HepG2 (cell line): ENCODE data around the gene MIEF1. TPM values are rescaled to one million over a fixed set of nuclear protein-coding genes. Genes with fewer than 3 reads are reported as not detected.
A peak's percentile ranks its signal among the peaks of the same experiment; 100 is the strongest.

Experiments used
- BCL6 ChIP-seq: IDR thresholded peaks from 2 replicates; pipeline ENCODE4 v1.6.1; 2016; ENCODE audit warnings: missing genetic modification reagents, missing compliant biosample characterization
- ELF1 ChIP-seq: sonication (generic); formaldehyde crosslinking; IDR thresholded peaks from 2 replicates; pipeline ENCODE4 v1.4.0; 2020; ENCODE audit warnings: missing genetic modification reagents
- FOSL2 ChIP-seq: sonication (generic); formaldehyde crosslinking; IDR thresholded peaks from 2 replicates; pipeline ENCODE4 v1.4.0; 2020; ENCODE audit warnings: missing genetic modification reagents
- HMGA1 ChIP-seq: sonication (generic); formaldehyde crosslinking; conservative IDR thresholded peaks from 2 replicates; pipeline ENCODE4 v1.4.0; 2020; ENCODE audit warnings: missing genetic modification reagents
- IKZF1 ChIP-seq: fragments of 450-650 bp; IDR thresholded peaks from 2 replicates; pipeline ENCODE4 v1.7.1; 2016
- KLF11 ChIP-seq: IDR thresholded peaks from 2 replicates; pipeline ENCODE4 v1.6.1; 2016; ENCODE audit warnings: missing compliant biosample characterization
- KMT2B ChIP-seq: IDR thresholded peaks from 2 replicates; pipeline ENCODE4 v1.6.1; 2016; ENCODE audit warnings: missing genetic modification reagents, missing compliant biosample characterization
- MAF1 ChIP-seq: sonication (generic); formaldehyde crosslinking; IDR thresholded peaks from 2 replicates; pipeline ENCODE4 v1.5.0; 2020; ENCODE audit warnings: missing genetic modification reagents, borderline replicate concordance
- NFYB ChIP-seq: sonication (generic); formaldehyde crosslinking; IDR thresholded peaks from 2 replicates; pipeline ENCODE4 v1.4.0; 2020; ENCODE audit warnings: missing genetic modification reagents
- PHF20 ChIP-seq: sonication (generic); formaldehyde crosslinking; IDR thresholded peaks from 2 replicates; pipeline ENCODE4 v1.5.0; 2020; ENCODE audit warnings: mild to moderate bottlenecking, missing genetic modification reagents
- RBAK ChIP-seq: sonication (generic); formaldehyde crosslinking; IDR thresholded peaks from 2 replicates; pipeline ENCODE4 v1.5.1; 2020; ENCODE audit warnings: mild to moderate bottlenecking, missing genetic modification reagents
- SIN3A ChIP-seq: IDR thresholded peaks from 2 replicates; pipeline ENCODE4 v1.6.1; 2011; ENCODE audit warnings: low read depth, mild to moderate bottlenecking, control low read depth, low read length, borderline replicate concordance
- SIX4 ChIP-seq: sonication (generic); formaldehyde crosslinking; IDR thresholded peaks from 2 replicates; pipeline ENCODE4 v1.4.0; 2020; ENCODE audit warnings: missing genetic modification reagents
- SP2 ChIP-seq: sonication (generic); formaldehyde crosslinking; IDR thresholded peaks from 2 replicates; pipeline ENCODE4 v1.5.1; 2020; ENCODE audit warnings: mild to moderate bottlenecking, missing genetic modification reagents
- SSRP1 ChIP-seq: IDR thresholded peaks from 2 replicates; pipeline ENCODE4 v1.6.1; 2016; ENCODE audit warnings: control low read depth
- ZC3H13 ChIP-seq: sonication (generic); formaldehyde crosslinking; IDR thresholded peaks from 2 replicates; pipeline ENCODE4 v1.8.1; 2023; ENCODE audit warnings: mild to moderate bottlenecking, missing genetic modification reagents, moderate library complexity
- ZFP62 ChIP-seq: sonication (generic); formaldehyde crosslinking; IDR thresholded peaks from 2 replicates; pipeline ENCODE4 v1.4.0; 2020; ENCODE audit warnings: missing genetic modification reagents
- ZNF10 ChIP-seq: sonication (generic); formaldehyde crosslinking; IDR thresholded peaks from 2 replicates; pipeline ENCODE4 v1.4.0; 2020; ENCODE audit warnings: mild to moderate bottlenecking, low read depth, missing genetic modification reagents, borderline replicate concordance
- ZNF138 ChIP-seq: sonication (generic); formaldehyde crosslinking; IDR thresholded peaks from 2 replicates; pipeline ENCODE4 v1.5.0; 2020; ENCODE audit warnings: mild to moderate bottlenecking, low read depth, missing genetic modification reagents
- ZNF160 ChIP-seq: sonication (generic); formaldehyde crosslinking; IDR thresholded peaks from 2 replicates; pipeline ENCODE4 v1.8.0; 2022; ENCODE audit warnings: mild to moderate bottlenecking, inconsistent platforms, missing genetic modification reagents
- ZNF331 ChIP-seq: sonication (generic); formaldehyde crosslinking; IDR thresholded peaks from 2 replicates; pipeline ENCODE4 v1.4.0; 2020; ENCODE audit warnings: missing genetic modification reagents
- ZNF333 ChIP-seq: sonication (generic); formaldehyde crosslinking; IDR thresholded peaks from 2 replicates; pipeline ENCODE4 v1.4.0; 2020; ENCODE audit warnings: mild to moderate bottlenecking, missing genetic modification reagents, borderline replicate concordance
- ZNF34 ChIP-seq: sonication (generic); formaldehyde crosslinking; IDR thresholded peaks from 2 replicates; pipeline ENCODE4 v1.4.0; 2020; ENCODE audit warnings: mild to moderate bottlenecking, missing genetic modification reagents, borderline replicate concordance
- ZNF350 ChIP-seq: sonication (generic); formaldehyde crosslinking; IDR thresholded peaks from 2 replicates; pipeline ENCODE4 v1.4.0; 2020; ENCODE audit warnings: mild to moderate bottlenecking, low read depth, missing genetic modification reagents, borderline replicate concordance
- ZNF430 ChIP-seq: sonication (generic); formaldehyde crosslinking; IDR thresholded peaks from 2 replicates; pipeline ENCODE4 v1.9.0; 2021; ENCODE audit warnings: mild to moderate bottlenecking, missing genetic modification reagents
- ZNF558 ChIP-seq: sonication (generic); formaldehyde crosslinking; IDR thresholded peaks from 2 replicates; pipeline ENCODE4 v1.9.0; 2022; ENCODE audit warnings: mild to moderate bottlenecking, missing genetic modification reagents, borderline replicate concordance
- ZNF7 ChIP-seq: IDR thresholded peaks from 2 replicates; pipeline ENCODE4 v1.6.1; 2016; ENCODE audit warnings: missing biosample characterization, missing genetic modification reagents
- ZNF703 ChIP-seq: sonication (generic); formaldehyde crosslinking; IDR thresholded peaks from 2 replicates; pipeline ENCODE4 v1.5.1; 2020; ENCODE audit warnings: missing genetic modification reagents, mild to moderate bottlenecking, moderate library complexity, borderline replicate concordance
- polyA plus RNA-seq, 8 experiments: library from polyadenylated mRNA; depleted of rRNA in 3 of 8; stranded (reverse) in 7 of 8; unstranded in 1 of 8; fragments of >200 nt; fragmentation: Illumina TruSeq in 4 of 8; extraction: Trizol in 4 of 8; gene quantifications; 2 replicates each; pipeline versions ENCODE4 v1.2.1 to v1.2.3, GENCODE V29; 2011 to 2016; ENCODE audit warnings: low read depth in 4 of 8, missing spikeins in 1 of 8, mixed read lengths in 1 of 8; ENCODE audit not compliant: insufficient read depth in 1 of 8
- total RNA-seq, 5 experiments: library from RNA; depleted of rRNA; stranded (reverse); fragments of >200 nt; fragmentation: Illumina TruSeq; extraction: Trizol; gene quantifications; 2 replicates each; pipeline ENCODE4 v1.2.3, GENCODE V29; 2016; ENCODE audit warnings: low read depth in 1 of 5
- TF ChIP-seq, protein P1 (sequence below): sonication (generic); formaldehyde crosslinking; IDR thresholded peaks from 2 replicates; pipeline ENCODE4 v1.8.0; 2022; ENCODE audit warnings: low read depth, missing genetic modification reagents
- TF ChIP-seq, protein P2 (sequence below): sonication (generic); formaldehyde crosslinking; IDR thresholded peaks from 2 replicates; pipeline ENCODE4 v1.4.0; 2020; ENCODE audit warnings: missing genetic modification reagents, mild to moderate bottlenecking, borderline replicate concordance

The MIEF1 gene
- total and polyA plus RNA-seq, 2 of the 13 experiments (the other 11 are each of a cell fraction or from before 2014, with no cell fraction given): 21.7 to 34.8 TPM

DNA sequence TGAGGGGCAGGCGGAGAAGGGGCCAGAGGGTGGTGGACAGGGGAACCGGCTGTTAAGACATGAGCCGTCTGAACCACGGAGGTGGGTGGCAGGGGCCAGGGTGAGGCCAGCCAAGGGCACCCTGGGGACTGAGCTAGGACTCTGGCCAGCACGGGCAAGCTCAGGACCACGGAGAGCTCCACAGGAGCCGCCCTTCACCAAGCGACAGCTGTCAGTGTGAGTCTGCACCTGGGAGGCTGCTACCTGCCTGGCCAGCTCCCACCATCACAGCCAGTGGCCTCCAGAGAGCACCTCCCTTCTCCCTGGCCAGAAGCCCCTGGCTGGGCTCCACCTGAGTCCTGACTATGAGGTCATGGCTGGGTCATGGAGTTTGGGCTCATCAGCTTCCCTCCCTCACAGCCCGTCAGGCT is 23.6 kb upstream of the MIEF1 start (continued):
- TF ChIP-seq, protein P1, sequence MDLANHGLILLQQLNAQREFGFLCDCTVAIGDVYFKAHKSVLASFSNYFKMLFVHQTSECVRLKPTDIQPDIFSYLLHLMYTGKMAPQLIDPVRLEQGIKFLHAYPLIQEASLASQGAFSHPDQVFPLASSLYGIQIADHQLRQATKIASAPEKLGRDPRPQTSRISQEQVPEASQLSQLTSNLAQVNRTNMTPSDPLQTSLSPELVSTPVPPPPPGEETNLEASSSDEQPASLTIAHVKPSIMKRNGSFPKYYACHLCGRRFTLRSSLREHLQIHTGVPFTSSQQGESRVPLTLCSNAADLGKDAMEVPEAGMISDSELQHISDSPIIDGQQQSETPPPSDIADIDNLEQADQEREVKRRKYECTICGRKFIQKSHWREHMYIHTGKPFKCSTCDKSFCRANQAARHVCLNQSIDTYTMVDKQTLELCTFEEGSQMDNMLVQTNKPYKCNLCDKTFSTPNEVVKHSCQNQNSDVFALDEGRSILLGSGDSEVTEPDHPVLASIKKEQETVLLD (CRISPR knock-in tag): 0 out of 2 replicates have a peak, but pooled peaks have one; percentile 40
- TF ChIP-seq MAF1 (CRISPR knock-in tag) (no peak), ELF1 (CRISPR knock-in tag) (no peak), BCL6 (CRISPR knock-in tag) (peak; percentile 32; the same call in 1 of the 2 replicates), ZNF7 (peak; percentile 52; the same call in 1 of the 2 replicates), ZNF350 (CRISPR knock-in tag) (0 out of 2 replicates have a peak, but pooled peaks have one; percentile 28), ZNF430 (CRISPR knock-in tag) (peak; percentile 29; the same call in 1 of the 2 replicates), SIN3A (peak; percentile 93; the same call in 1 of the 2 replicates), ZC3H13 (CRISPR knock-in tag) (peak; percentile 68; the same call in 1 of the 2 replicates), SSRP1 (CRISPR knock-in tag) (no peak), IKZF1 (no peak), SIX4 (CRISPR knock-in tag) (peak; percentile 72; the same call in 1 of the 2 replicates), ZNF138 (no peak), FOSL2 (CRISPR knock-in tag) (no peak), ZNF703 (CRISPR knock-in tag) (no peak), ZNF333 (peak; percentile 38; the same call in 1 of the 2 replicates), ZNF558 (CRISPR knock-in tag) (peak; percentile 65; the same call in 1 of the 2 replicates), HMGA1 (CRISPR knock-in tag) (no peak), ZNF10 (CRISPR knock-in tag) (no peak), ZNF331 (CRISPR knock-in tag) (peak; percentile 93), RBAK (CRISPR knock-in tag) (no peak), ZNF34 (CRISPR knock-in tag) (no peak), NFYB (0 out of 2 replicates have a peak, but pooled peaks have one; percentile 25), KMT2B (CRISPR knock-in tag) (peak; percentile 66), PHF20 (CRISPR knock-in tag) (0 out of 2 replicates have a peak, but pooled peaks have one; percentile 35), ZNF160 (peak; percentile 61; the same call in 1 of the 2 replicates), KLF11 (peak; percentile 89; the same call in 1 of the 2 replicates), ZFP62 (CRISPR knock-in tag) (no peak), SP2 (peak; percentile 34; the same call in 1 of the 2 replicates)
- TF ChIP-seq, protein P2, sequence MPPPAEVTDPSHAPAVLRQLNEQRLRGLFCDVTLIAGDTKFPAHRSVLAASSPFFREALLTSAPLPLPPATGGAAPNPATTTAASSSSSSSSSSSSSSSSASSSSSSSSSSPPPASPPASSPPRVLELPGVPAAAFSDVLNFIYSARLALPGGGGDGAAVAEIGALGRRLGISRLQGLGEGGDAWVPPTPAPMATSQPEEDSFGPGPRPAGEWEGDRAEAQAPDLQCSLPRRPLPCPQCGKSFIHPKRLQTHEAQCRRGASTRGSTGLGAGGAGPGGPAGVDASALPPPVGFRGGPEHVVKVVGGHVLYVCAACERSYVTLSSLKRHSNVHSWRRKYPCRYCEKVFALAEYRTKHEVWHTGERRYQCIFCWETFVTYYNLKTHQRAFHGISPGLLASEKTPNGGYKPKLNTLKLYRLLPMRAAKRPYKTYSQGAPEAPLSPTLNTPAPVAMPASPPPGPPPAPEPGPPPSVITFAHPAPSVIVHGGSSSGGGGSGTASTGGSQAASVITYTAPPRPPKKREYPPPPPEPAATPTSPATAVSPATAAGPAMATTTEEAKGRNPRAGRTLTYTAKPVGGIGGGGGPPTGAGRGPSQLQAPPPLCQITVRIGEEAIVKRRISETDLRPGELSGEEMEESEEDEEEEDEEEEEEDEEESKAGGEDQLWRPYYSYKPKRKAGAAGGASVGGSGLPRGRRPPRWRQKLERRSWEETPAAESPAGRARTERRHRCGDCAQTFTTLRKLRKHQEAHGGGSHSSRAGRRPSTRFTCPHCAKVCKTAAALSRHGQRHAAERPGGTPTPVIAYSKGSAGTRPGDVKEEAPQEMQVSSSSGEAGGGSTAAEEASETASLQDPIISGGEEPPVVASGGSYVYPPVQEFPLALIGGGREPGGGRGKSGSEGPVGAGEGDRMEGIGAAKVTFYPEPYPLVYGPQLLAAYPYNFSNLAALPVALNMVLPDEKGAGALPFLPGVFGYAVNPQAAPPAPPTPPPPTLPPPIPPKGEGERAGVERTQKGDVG: no peak
